Measurements from ENCODE around the gene MAG.

GRCh38 chr19:35337097-35337983 is 45.4 kb downstream of the MAG start:
- TF ChIP-seq, protein P1, sequence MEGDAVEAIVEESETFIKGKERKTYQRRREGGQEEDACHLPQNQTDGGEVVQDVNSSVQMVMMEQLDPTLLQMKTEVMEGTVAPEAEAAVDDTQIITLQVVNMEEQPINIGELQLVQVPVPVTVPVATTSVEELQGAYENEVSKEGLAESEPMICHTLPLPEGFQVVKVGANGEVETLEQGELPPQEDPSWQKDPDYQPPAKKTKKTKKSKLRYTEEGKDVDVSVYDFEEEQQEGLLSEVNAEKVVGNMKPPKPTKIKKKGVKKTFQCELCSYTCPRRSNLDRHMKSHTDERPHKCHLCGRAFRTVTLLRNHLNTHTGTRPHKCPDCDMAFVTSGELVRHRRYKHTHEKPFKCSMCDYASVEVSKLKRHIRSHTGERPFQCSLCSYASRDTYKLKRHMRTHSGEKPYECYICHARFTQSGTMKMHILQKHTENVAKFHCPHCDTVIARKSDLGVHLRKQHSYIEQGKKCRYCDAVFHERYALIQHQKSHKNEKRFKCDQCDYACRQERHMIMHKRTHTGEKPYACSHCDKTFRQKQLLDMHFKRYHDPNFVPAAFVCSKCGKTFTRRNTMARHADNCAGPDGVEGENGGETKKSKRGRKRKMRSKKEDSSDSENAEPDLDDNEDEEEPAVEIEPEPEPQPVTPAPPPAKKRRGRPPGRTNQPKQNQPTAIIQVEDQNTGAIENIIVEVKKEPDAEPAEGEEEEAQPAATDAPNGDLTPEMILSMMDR (IDR thresholded peaks at IDR 0.05), result no peak
- TF ChIP-seq POLR2AphosphoS5 (IDR thresholded peaks at IDR 0.05) (no peak), POLR2A (IDR thresholded peaks at IDR 0.05) (no peak)
